ENCODE measurements around the gene PSEN1.
"Not testable (repeated sequence)": the region's sequence is repeated elsewhere in the genome, so short reads cannot be mapped to it uniquely, and the experiment has no call there.

The PSEN1 gene

GRCh38 chr14:73167727-73168126 lies 31.4 kb downstream of the PSEN1 start:
- DNase-seq, result no peak

GRCh38 chr14:73168274-73168673 lies 32.0 kb downstream of the PSEN1 start:
- DNase-seq, result no peak

GRCh38 chr14:73168691-73169090 lies 32.4 kb downstream of the PSEN1 start:
- DNase-seq, result no peak

- DNase-seq, result not testable (repeated sequence)
These were observed 33.5 kb downstream of the PSEN1 start for GRCh38 chr14:73169855-73170254.

- no peak for DNase-seq
These were observed 34.4 kb downstream of the PSEN1 start for GRCh38 chr14:73170686-73171085.

GRCh38 chr14:73172500-73172899 lies 36.2 kb downstream of the PSEN1 start:
- no peak for DNase-seq

GRCh38 chr14:73173092-73173735 lies 36.9 kb downstream of the PSEN1 start:
- DNase-seq, result no peak

- DNase-seq, result no peak
These were observed 40.4 kb downstream of the PSEN1 start for GRCh38 chr14:73176685-73177084.

- no peak for DNase-seq
These were observed 44.1 kb downstream of the PSEN1 start for GRCh38 chr14:73180385-73180805.

- DNase-seq, result not testable (repeated sequence)
These were observed 44.7 kb downstream of the PSEN1 start for GRCh38 chr14:73180969-73181368.

GRCh38 chr14:73188501-73188911 lies 52.2 kb downstream of the PSEN1 start:
- no peak for DNase-seq

- no peak for DNase-seq
These were observed 53.3 kb downstream of the PSEN1 start for GRCh38 chr14:73189651-73190050.

GRCh38 chr14:73191441-73191840 lies 55.1 kb downstream of the PSEN1 start:
- DNase-seq, result no peak

- DNase-seq, result not testable (repeated sequence)
These were observed 58.0 kb downstream of the PSEN1 start for GRCh38 chr14:73194306-73194705.

- DNase-seq, result no peak
These were observed 61.9 kb downstream of the PSEN1 start for GRCh38 chr14:73198253-73198652.

GRCh38 chr14:73203527-73203926 lies 67.2 kb downstream of the PSEN1 start:
- DNase-seq, result no peak

- DNase-seq, result no peak
These were observed 71.3 kb downstream of the PSEN1 start for GRCh38 chr14:73207615-73208014.

GRCh38 chr14:73208390-73208789 lies 72.1 kb downstream of the PSEN1 start:
- no peak for DNase-seq

- DNase-seq, result no peak
These were observed 72.5 kb downstream of the PSEN1 start for GRCh38 chr14:73208846-73209245.

GRCh38 chr14:73209953-73210352 lies 73.6 kb downstream of the PSEN1 start:
- no peak for DNase-seq

- DNase-seq, result no peak
These were observed 75.1 kb downstream of the PSEN1 start for GRCh38 chr14:73211251-73212040.

GRCh38 chr14:73216030-73216429 lies 79.7 kb downstream of the PSEN1 start:
- no peak for DNase-seq

GRCh38 chr14:73217411-73217810 lies 81.1 kb downstream of the PSEN1 start:
- no peak for DNase-seq

- no peak for DNase-seq
These were observed 83.8 kb downstream of the PSEN1 start for GRCh38 chr14:73220061-73220460.

- DNase-seq, result no peak
These were observed 84.3 kb downstream of the PSEN1 start for GRCh38 chr14:73220634-73221033.
